ENCODE data around the gene S100A7A.
"Not testable (repeated sequence)": the region's sequence is repeated elsewhere in the genome, so short reads cannot be mapped to it uniquely, and the experiment has no call there.

Gene S100A7A

DNA sequence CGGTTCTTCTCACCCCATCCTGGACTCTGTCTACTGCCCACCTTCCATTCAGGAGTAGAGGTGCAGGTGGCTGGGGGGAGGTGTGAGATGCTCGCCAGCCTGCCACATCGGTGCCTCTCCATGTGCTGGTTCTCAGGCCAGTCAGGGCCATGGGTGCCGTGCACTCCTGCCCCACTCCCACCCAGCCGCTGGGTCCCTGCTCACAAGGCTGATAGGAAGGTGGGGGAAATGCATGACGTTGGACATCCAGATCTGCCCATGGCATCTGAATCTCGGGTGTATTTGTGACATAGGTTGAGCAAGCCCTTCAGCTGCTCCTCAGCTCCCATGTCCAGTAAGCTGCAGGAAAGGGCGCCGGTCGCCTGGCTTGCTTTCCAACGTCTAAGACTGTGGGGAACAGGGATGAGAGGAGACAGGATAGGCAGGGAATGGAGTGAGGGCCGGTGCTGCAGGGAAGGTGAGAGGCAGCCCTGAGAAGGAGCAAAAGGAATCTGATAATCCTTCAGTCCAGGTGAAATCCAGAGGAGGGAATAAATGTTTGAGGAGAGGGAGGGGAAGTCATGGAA, 11.8 kb downstream of the S100A7A start:
- no peak for DNase-seq

DNA sequence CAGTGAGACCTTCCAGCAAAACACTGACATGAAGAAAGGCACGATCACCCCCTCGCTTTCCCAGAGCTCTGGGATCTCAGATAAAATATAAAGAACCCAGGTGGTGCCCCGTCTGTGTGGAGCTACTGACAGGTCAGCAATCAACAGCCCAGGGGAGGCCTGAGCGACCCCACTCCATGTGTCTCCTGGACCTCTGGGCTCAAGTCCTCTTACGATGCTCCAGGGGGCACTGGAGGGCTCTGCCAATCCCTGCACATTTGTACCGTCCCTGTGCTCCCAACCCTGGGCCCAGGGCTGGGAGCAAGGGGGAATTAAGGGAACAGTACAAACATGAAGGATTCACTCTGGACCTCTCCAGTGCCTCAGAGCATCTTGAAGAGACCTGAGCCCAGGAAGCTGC, 12.5 kb downstream of the S100A7A start:
- no peak for DNase-seq

DNA sequence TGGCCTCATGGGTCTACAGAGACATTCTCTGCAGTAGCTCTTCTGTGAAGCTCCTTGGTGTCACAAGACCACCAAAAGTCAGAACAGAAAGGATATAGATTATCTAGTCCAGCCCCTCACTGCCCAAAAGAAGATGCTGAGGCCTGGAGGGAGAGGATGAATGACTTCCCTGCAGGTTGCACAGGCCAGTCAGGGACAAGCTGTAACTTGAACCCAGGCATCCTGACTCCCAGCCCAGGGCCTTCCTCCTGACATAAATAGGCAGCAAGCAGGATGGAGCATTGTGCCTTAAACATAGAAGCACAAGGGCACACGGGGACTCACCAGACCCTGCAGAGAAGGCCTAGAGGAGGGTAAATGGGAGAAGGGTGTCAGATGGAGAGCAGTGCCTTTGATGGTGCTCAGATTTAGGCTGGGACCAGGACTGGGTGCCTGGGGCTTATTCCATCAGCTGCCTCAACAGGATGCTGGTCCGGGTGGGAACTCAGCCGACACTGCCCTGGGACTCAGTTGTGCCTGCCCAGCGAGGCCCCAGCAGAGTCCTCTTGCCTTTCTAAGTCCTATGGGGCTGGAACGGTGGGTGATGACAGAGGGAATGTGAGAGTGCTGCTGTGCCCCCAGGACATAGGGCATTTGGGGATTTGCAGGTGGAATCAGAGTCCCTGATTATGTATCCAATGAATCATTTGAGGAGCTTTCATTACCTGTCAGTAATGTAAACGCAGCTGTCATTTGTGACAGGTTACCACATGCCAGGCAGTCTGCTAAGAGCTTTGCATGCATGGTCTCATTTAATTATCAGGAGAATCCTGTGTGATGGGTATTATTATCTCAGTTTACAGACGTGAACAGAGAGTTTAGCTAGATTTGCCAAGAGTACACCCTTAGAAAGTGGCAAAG, 13.2 kb downstream of the S100A7A start:
- DNase-seq = no peak

DNA sequence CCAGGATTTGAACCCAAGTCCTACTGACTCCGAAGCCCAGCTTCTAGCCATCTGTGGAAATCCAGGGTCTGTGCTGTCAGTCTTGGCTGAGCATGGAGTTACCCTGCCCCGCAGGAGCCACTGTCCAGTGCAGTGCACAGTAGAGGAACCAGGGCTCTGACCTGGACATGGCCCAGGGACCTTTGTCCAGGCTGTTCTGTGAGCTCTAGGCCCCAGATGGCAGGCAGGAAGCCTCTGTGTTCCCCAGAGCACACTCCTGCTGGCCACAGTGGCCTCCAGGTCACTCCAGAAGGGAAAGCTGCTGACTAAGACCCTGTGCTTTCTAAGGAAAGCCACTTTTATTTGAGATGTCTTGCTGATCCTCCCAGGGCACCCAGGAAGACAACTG, 13.8 kb downstream of the S100A7A start:
- DNase-seq = no peak

DNA sequence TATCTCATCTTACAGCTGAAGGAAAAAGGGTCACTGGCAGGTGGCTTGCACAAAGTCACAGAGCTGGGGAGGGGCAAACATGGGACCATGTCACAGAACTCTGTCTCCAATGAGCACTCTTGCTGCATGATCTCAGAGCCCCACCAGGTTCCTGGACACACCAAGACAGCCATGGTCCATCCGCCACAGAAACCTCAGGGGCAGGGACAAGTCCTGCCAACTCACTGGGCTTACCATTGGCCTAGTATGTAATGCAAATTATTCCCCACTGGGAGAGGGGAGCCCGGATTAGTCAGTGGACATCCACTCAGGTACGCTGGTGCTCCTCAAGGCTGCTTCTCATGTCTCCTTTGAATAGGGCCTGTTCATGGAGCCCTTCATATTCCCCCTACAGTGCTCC, 14.2 kb downstream of the S100A7A start:
- DNase-seq = no peak

DNA sequence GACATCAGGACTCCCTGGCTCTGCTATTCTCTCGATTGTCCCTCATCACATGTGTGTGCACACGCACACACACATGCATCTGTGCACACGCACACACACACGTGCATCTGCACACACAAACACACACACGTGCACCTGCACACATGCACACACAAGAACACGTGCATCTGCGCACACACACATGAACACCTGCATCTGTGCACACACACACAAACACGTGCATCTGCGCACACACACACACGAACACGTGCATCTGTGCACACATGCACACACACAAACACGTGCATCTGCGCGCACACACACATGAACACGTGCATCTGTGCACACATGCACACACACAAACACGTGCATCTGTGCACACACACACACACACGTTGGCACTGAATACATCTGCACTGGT, 14.7 kb downstream of the S100A7A start:
- DNase-seq = no peak

DNA sequence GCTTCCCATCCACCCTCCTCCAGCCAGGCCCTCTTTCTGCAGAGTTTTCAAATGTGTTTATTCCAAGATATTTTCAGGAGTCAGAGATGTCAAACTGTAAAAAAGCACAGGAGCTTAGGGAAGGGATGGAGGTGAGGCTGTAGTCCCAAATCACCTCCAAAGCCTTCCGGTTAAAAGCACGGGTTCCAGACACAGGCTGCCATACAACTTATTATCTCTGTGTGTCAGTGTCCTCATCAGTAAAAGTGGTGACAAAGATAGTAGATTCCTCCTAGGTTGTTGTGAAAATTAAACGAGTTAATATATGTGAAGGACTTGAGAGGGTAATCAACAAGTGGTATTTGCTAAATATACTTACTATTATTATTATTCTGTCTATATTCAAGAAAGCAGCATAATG, 15.1 kb downstream of the S100A7A start:
- DNase-seq = no peak

DNA sequence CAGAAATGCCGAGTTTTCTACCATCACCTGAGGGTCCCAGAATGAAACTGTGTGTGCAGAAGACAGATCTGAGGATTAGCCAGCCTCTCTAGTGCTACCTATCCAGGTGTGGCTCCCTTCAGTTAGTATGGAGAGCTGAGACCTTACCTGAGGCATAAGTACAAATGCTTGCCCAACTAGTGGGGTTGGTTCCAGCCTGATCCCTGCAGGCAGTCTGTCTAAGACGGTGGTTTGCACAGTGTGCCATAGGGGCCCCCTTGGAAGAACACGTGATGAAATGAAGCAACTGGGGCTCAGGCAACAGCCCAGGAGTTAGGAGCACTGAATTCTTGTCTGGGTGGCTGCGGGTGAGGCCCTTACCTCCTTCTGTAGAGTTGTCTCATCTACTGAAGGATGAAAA, 15.6 kb downstream of the S100A7A start:
- DNase-seq = no peak

DNA sequence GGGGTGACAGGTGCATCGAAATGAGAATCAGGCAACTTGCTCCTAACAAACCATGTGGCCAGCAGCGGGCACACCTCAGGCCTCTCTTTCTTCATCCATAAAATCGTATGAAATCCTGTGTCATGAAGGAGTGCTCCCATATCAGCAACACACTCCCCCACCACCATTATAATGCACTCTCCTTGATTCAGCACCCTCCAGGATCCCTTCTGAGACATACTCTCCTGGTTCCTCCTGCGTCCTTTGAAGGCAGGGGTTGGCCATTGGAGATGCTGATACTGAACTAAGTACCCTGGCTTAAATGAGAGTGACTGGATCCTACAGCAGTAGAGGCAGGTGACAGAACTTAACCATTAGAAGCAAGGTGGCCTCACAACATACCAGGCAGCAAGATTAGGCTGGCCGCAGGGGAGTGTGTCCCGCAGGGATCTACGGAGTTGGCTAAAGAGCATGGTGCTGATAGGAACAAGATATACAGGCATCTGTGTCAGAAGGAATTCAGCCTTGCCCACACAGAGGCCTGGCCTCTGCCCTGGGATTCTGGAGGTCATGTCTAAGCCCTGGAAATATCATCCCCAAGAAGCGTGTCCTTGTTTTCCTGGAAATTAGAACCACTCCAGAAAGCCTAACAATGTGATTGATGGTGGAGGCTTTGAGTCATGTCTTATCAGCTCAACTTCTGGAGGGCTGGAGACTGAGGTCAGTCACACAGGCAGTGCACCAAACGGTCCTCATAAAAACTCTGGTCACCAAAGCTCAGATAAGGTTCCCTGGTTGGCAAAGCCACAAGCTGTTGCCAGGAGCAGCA, 16.8 kb downstream of the S100A7A start:
- no peak for DNase-seq

DNA sequence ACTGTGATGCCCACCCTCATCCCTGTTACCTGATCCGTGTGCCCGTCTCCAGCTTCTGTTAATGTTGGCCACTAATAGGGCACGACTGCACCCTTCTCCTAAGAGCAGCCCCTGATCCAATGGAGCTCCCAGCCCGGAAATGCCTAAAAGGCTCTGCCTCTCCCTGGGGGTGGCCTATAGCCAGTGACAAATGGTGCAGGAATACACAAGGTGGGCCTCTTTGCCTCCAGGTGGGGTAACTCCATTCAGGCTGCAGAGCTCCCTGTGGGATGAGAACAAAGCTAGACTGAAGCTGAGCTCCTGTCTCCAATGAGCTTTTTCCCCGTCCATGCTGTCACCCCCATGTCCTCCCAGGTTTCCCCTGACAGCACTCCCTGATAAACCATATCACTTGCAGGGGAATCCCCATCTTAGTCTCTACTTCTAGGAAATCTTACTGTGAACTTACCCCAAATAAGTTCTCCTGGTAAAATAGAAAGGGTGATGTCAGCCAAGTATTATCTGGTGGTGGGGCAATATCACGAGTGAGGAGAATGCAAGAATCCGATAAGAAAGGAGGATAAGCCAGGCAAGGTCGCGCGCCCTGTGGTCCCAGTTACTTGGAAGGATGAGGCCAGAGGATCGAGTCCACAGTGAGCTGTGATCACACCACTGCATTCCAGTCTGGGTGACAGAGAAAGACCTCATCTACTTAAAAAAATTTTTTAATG, 18.6 kb downstream of the S100A7A start:
- DNase-seq = no peak

DNA sequence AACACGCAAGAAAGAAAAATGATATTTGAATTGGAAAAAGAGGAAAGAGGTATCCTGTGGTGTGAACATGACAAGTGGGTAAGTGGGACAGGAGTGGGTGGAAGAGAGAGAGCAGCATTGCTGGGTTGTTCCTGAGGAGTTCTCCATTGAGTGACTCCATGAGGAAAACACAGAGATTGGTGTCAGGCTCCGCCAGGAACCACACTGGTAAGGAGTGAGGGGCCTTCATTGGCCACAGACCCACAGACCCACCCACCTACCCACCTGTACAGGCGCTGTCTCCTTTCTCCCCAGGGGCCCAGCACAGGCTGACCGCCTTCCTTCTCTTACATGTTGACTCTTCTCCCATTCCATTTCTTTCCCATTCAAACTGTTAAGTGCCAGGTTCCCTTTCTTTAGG, 20.9 kb downstream of the S100A7A start:
- DNase-seq = no peak

DNA sequence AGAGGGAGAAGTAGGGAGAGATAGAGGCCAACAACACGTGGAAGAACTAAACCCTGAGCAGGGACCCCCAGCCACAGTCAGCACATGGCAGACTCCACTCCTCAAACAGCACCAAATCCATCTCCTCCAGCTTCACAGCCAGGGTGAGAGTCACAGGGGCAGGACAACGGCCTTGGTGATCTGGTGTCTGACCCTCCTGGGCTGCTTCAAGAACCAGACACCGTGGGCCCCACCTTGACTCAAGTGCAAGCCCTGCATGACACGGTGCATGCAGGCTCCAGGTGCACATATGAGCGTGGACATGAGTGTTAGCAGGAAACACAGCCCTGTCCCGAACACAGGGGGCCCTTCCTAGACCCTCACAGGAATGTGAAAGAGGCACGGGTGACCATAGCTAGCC, 22.3 kb downstream of the S100A7A start:
- DNase-seq = no peak

DNA sequence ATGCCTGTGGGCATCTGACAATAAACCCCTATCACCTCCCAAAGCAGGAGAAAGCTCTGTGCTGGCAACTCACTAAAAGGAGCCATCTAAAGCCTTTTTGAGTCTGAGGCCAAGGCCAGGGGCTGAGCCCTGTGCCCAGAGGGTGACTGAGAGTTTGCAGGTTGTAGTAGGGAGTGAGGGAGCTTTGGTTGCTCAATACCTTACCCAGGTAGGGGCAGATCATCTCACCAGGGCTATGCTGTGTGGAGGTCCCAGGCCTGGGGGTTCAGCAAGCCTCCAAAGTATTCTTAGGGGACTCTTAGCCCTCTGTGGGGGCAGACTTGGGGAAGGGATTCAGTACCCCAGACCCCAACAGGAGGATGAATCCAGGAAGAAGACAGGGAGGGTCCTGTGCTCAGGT, 23.0 kb downstream of the S100A7A start:
- no peak for DNase-seq

DNA sequence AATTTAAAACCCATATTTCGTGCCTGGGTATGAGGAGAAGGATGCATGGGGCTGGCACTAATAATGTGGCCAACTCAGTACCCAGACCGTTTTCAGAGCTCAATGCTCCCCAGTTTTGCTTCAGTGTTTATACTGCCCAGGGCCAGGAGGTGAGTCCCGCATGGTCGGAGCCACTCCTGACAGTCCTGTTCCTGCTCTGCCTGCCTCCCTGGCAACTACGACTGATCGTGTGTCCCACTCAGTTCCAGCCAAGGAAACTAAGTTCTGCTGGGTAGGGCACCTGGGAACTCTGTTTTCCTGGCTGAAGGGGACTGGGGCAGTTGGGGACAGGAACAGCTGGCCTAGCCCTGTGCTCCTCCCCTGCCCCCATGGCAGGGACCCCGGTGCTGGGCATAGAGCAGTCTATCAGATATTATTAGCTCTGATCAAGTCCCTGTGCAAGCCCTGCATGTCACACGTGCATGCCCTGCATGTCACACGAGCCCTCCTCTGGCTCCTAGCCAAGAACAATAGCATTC, 25.0 kb downstream of the S100A7A start:
- no peak for DNase-seq

DNA sequence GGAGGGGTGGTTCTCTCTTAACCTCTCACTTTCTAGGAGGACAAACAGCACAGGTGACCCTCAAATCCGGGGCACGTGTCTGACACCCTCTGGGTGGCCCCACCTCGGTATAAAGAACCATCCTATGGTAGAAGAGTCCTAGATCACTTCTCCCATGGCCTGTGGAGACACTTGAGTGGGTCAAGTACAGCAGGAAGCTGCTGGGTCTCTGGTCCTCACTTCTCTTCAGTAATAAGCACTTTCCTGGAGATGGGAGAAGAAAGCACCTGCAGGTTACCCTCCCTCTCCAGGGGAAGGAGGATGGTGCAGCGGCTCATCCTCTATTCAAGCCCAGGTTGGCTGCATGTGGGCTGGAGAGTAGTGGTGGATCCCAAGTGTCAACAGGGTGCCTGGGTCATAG, 27.2 kb downstream of the S100A7A start:
- no peak for DNase-seq

DNA sequence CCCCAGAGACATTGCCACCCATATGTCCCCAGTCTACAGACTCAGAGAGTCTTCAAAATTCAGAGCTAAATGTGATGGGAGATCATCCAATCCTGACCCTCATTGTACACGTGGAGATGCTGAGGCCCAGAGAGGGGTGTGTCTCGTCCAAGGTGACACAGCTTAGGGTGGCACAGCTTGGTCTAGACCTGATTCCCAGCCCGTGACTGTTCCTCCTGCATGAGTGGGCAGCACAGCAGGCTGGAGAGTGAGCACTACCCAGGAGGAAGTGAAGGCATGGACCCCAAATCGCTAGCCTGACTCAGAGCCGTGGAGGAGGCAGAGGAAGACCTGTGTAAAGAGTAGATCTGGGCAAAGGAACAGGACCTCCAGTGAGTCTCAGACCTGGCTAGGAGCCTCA, 27.8 kb downstream of the S100A7A start:
- DNase-seq = no peak

DNA sequence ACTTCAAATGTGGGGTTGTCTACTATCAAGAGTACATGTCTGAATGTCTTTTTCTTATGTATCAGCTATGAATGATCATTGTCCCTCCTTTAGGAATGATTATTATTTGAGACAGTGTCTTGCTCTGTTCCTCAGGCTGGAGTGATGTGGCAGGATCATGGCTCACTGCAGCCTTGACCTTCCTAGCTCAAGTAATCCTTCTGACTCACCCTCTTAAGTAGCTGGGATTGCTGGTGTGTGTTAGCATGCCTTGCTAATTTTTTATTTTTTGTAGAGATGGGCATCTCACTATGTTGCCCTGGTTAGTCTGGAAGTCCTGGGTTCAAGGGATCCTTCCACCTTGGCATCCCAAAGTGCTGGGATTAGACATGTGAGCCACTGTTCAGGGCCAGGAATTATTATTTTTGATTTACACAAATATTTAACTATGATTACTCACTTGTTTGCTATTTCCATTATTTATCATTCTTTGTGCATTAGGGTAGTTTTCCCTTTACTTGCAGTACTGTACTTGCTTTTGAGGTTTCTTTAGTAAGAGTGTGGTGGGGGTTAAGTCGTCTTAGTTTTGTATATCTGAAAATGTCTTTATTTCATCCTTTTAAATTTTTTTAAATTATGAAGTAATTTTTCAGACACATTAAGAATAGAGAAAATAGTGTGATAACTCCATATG, 31.3 kb downstream of the S100A7A start:
- no peak for DNase-seq

DNA sequence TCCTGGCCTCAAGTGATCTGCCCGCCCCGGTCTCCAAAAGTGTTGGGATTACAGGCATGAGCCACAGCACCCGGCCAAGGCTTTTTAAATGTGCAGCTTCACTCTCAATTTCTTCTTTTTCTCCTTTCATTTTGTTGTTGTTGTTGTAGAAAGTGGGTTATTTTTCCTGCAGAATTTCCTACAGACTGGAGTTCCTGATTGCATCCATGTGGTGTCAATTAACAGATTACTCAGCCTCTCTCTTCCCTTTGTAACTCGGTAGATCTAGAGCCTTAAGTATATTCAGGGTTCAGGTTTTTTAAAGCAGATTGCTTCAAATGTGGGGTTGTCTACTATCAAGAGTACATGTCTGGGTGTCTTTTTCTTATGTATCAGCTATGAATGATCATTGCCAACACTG, 32.5 kb downstream of the S100A7A start:
- DNase-seq = not testable (repeated sequence)

DNA sequence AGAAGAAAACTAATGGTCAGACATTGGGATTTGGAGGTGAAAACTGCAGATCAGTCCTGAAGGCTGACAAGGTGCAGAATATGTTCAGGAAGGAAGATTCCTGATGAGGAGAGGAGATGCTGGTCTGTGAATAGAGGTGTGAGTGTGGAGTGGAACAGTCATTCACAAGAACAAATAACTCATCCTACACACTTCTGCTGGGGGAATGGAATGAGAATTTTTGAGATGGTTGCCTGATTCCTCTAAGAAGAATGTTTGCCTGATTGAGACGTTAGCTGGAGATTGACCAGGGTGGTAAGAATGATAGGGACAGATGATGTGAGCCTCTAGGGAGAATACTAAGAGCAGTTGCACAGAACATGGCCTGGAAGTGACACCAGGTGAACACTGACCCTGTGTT, 40.1 kb downstream of the S100A7A start:
- no peak for DNase-seq

DNA sequence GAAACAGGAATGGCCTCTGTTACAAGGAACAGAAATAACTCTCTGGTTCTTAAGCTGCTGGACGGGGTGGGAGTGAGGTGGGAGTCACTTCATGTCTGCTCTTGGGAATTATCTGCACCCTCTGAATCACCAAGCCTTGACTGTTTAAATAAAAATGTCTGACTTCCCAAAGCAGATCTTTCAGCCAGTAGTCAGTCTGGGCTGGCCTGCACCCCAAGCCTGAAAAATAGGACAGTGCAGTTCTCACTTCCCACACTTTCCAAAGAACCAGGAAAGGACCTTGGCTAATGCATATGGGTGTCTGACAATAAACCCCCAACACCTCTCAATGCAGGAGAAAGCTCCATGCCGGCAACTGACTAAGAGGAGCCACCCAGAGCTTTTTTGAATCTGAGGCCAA, 43.3 kb downstream of the S100A7A start:
- no peak for DNase-seq

DNA sequence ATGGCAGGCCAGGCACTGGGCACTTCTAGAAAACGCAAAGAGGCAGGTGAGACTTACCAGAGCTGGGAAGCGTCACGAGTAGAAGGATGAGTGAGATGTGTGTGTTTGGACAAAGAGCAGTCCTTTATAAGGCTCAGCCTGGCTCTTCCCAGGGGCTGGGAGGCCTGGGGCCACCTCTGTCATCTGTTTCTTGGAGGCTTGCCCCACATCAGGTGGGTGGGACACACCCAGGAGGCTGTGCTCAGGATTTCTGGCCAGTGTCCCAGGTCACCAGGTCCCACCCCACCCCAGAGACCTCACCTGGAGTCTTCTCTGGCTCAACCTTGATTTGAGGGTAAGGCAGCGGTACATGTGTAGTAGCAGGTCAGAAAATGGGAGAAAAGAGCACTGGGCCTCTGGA, 44.2 kb downstream of the S100A7A start, which contains the start of gene S100A7:
Gene S100A7, minus strand, starts transcription at position 101 of the 400 bp plus-strand sequence. CDS start 1,638 bp downstream, outside the sequence.
- no peak for DNase-seq

DNA sequence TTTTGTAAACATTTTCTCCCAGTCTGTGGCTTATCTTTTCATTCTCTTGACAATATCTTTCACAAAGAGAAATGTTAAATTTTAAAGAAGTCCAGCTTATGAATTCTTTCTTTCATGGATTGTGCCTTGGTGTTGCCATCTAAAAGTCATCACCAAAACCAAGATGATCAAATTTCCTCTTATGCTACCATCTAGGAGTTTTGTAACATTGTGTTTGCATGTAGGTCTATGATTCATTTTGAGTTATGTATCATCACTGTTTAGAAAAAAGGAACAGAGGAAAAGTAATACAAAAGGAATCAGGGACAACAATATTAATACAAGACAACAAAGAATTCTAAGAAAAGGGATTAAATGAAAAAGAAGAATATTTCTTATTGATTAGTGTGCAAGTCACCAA, 46.4 kb downstream of the S100A7A start:
- DNase-seq = not testable (repeated sequence)
